GM21423 (cell line): ENCODE results near the gene PAWR.
"Not testable (repeated sequence)": the region's sequence is repeated elsewhere in the genome, so short reads cannot be mapped to it uniquely, and the experiment has no call there.

Source experiments
- ATAC-seq: cut with Tn5 transposase; IDR thresholded peaks from one replicate; pipeline ENCODE4 v1.9.1; 2021; ENCODE audit warnings: mild to moderate bottlenecking, moderate library complexity; ENCODE audit not compliant: unreplicated experiment

The PAWR gene

DNA sequence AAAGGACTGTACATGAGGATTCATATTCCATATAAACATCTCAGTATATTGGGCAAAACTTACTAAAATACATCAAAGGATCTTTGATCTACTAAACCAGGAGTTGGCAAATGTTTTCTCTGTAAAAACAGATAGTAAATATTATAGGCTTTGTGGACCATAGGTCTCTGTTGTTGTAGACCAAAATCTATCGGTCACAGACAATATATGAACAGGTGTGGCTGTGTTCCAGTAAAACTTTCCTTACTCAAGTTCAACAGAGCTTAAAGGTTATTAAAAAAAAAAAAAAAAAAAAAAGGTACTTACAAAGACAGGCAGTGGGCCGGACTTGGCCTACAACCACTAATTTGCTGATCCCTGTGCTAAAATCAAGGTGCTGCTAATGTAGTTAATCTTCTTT lies 40.3 kb downstream of the PAWR start:
- ATAC-seq = no peak

DNA sequence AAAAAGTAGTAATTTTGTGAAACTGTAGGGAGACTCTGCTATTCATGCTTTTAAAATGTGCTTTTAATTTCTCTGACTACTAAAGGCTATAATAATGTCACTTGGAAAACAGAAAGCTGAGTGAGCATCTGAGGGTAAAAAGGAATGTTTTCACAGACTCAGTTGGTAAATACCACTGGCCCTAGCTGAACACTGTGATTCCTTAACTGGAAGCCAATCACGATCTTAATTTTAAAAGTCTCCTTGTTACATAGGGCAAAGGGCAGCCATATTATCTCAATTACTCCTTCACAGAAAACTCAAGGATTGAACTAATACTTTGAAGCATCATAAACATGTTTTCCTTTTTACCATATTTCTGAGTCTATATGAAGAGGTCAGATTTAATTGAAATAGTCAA lies 41.9 kb downstream of the PAWR start:
- no peak for ATAC-seq

DNA sequence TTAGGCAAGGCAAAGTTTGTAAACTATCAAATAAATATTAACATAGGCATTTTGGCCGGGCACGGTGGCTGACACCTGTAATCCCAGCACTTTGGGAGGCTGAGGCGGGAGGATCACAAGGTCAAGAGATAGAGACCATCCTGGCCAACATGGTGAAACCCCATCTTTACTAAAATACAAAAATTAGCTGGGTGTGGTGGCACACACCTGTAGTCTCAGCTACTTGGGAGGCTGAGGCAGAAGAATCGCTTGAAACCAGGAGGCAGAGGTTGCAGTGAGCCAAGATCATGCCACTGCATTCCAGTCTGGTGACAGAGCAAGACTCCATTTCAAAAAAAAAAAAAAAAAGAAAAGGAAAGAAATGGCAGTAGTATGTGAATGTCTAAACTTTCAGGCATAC lies 43.9 kb downstream of the PAWR start:
- ATAC-seq = not testable (repeated sequence)

DNA sequence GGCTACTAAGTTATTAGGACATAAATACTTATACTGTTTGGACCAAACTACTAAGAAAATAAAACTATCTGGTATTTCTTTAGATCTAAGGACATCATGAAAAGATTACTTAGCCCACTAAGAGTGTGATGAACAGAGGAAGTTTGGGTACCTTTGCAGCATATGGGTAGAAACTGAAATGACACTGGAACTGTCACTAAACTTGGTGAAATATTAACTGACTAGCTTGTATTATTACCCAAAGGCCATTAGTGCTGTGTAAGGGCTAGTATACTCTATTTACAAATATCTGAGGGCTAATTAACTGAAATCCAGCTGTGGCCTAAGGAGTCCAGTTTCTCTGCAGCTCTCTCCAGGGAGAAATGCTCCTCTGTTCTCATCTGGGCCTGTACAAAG lies 45.5 kb downstream of the PAWR start:
- ATAC-seq = peak; percentile 100

DNA sequence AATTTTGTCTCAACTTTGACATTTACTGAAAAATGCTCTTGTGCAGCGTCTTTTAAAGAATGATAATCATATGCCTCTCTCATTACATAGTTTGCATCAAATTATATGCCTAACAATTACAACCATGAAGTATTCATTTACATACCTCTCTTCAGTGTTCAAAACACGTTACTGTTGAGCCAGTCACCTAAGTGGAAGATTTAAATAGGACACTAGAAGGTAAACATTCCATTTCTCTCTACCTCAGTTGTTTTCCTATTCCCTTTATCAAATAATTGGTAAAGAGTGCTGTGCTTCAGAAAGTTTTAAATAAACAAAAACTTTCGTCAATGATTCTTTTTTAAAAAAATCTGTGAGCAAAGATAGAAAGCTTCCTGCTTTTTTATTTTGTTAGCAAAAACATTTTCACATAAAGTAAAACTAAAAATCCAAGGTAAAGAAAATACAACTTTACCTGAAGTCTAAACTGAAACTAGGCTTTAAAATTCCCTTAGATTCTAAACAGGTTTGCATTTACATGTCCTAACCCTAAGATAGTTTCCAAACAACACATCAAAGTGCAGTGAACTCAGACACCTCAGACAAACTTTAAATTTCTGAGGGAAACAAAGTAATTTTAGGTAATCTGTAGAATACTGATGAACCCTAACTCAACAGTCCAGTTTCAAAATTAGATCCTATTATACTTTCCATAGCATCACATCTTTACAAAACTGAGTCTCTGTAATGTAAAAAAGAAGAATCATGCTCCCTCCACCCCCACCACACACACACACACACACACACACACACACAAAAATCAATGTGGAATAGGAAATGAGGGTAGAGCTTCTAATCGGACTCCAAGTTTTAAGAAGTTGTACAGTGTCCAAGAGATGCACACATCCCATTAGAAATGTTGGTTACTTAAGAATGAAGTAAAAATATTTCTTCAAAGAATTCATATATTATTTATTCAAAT lies 46.2 kb downstream of the PAWR start:
- ATAC-seq = peak; percentile 24

DNA sequence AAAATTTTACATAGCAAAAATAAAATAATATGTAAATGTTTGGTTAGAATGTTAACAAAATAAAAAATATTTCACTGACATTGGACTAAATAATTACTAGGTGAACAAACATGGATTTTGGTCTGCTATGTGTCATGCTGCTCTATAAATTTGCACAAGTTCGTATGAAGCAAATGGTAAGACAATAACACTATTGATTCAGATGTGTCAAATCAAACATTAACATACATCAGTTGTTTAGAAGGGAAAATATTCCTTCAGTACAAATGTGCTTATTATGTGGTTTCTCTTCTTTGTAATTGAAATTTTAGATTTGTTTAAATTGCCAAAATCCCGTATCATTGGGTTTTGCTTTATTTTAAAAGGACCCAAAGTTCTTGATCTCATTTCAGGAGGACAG lies 46.9 kb downstream of the PAWR start:
- ATAC-seq = no peak

DNA sequence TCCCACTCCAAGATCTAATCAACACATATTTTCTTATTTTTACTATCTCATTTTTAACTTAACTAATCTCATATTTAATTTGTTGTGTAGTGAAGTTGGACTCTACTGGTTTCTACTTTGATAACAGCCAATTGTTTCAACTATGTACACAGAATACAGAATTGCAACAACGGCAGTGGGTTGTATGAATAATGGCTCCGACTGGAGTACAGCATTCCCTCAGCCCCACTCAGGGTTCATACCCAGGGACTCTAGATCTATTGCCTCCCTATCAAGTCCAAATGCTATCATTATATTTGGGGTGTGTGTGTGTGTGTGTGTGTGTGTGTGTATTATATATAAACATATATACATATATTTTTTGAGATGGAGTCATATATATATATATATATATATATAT lies 52.3 kb downstream of the PAWR start:
- no peak for ATAC-seq

DNA sequence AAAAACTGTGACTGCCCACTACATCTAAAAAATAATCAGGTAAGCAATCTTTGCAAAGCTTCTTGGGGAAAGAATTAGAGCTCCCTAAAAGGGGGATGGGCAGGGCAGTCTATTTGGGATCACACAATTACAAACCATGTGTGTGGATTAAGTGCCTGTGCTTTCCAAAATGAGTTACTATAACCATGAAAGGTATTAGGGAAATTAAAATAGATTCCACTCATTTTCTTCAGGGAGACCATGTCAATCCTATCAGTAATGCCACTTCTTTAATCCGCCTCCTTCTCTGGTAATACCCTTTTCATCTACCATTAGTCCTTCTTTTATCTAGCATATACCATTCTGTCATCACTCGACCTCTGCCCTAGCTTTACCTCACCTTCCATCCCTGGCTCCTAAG lies 53.7 kb downstream of the PAWR start:
- ATAC-seq = no peak

DNA sequence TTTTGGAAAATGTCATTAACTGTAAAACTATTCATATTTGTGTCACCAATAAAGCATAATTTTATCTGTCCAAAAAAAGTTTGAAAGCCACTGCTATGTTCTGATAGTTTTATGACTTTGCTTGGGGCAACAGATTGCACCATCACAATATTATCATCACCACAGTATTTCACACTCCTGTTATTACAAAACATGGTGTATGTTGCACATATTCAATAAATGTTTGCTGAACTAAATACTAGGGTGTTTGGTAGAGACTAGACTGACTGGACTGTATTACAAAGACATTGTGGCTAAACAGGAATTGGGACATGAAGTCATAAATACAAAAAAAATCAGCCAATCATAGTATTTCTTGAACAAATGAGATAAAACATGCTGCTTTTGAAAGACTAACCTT lies 55.1 kb downstream of the PAWR start:
- ATAC-seq = no peak

DNA sequence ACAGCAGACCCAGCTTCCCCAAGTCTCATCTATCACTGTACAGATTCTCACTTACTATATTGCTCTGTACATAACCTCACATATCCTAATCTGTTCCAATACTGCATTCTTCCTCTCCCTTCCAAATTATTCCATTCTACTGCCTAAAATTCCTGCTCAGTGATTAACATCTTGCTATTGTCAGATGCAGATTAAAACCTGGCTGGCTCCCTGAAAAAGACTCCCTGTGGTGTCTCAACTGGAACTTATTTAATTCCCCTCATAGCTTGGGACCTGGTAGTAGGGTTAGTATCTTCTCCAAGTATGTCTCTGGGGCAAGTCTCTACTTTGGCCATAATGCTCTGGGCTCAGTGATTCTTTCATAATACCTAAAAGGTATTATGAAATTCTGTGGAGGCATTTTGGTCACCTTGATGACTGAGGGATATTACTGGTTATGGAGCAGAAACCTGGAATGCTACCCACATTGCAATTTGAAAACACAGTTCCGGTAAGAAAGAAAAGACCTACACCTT lies 55.8 kb downstream of the PAWR start:
- no peak for ATAC-seq

DNA sequence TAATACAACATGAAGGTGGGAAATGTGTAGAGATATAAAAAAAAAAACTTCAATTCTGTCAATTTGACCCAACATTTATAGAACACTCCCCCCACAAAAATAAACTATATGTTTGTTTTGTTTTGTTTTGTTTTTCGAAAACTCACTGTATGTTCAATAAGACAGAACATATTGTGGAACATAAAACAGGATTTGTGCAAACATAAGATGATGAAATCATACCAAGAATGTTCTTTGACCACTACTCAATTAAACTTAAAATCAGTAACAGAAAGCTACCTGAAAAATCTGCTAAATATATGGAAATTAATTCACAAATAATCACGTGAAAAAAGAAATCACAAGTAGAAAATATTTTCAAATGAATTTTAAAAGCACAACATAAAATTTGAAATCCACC lies 61.2 kb downstream of the PAWR start:
- no peak for ATAC-seq

DNA sequence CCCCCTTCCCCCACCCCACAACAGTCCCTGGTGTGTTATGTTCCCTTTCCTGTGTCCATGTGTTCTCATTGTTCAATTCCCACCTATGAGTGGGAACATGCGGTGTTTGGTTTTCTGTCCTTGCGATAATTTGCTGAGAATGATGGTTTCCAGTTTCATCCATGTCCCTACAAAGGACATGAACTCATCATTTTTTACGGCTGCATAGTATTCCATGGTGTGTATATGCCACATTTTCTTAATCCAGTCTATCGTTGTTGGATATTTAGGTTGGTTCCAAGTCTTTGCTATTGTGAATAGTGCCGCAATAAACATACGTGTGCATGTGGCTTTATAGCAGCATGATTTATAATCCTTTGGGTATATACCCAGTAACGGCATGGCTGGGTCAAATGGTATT lies 64.0 kb downstream of the PAWR start:
- ATAC-seq = not testable (repeated sequence)

DNA sequence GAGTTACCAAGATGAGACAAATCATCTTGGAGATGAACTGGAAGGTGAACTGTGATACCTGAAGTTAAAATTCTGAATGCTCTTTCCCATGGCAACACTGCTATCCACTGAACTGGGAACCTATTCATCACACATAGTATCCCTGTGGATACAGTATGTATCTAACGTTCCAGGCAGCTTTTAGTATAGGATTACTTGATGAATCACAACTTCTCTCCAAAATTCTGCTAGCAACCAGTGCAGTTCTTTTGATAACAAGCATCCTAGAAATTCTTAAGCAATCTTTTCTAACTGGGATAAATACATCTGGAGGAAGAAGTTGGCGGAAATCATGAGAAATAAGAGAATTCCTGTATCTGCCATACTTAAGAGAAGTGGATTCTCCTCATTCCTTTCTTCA lies 66.4 kb downstream of the PAWR start:
- ATAC-seq = no peak

DNA sequence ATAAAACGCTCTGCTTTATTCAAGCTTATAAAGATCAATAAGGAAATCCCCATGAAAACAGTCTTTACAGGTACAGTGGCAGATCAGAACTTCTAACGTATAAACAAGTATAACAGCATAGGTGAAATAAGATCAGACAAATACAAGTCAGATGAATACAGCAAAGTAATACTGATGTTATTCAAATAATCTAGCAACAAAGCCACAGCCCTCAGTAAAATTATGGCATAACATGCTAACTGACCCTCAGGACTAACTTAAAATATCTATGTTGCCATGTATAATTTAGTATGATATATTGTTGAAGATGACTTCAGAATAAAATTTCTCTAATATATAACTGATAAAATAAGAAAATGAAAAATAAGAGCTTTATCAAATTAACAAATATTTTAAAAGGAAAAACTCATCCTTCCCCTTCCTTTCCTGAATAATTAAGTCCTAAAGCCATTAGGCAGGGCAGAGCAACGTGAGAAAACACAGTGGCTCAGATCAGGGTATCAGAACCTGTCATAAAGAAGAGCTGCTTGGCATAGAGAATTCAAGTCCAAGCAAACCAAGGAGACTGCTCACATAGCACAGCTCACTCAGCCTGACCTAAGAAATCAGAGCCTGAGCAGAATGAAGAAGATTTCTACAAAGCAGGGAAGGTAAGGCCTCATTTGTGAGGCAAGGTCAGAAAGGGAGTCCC lies 70.7 kb downstream of the PAWR start:
- ATAC-seq = no peak

DNA sequence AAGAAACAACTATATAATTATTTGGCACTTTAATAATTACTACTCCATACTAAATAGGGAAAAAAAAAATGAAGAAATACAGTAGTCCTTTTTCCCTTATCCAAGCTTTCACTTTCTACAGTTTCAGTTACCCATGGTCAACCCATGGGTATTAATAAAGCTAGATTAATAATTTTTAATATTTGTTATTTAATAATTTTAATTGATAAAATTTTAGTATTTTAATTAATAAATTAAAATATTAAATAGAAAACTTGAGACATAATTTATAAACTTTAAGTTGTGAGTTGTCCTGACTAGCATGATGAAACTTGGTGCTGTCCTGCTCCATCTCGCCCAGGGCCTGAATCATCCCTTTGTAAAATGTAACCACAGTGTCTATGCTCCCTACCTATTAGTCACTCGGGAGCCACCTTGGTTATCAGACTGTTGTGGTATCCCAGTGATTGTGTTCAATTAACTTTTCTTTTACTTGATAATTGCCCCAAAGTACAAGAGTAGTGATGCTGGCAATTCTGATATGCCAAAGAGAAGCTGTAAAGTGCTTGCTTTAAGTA lies 71.8 kb downstream of the PAWR start:
- no peak for ATAC-seq

DNA sequence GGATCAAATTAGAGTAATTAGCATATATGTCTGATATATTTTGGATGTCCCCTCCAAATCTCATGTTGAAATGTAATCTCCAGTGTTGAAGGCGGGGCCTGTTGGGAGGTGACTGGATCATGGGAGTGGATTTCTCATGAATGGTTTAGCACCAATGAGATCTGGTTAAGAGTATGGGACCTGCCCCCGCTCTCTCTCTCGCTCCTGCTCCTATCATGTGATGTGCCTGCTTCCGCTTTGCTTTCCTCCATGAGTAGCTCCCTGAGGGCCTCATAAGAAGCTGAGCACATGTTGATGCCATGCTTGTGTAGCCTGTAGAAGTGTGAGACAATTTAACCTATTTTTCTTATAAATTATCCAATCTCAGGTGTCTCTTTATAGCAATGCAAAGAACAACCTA lies 73.1 kb downstream of the PAWR start:
- ATAC-seq = no peak

DNA sequence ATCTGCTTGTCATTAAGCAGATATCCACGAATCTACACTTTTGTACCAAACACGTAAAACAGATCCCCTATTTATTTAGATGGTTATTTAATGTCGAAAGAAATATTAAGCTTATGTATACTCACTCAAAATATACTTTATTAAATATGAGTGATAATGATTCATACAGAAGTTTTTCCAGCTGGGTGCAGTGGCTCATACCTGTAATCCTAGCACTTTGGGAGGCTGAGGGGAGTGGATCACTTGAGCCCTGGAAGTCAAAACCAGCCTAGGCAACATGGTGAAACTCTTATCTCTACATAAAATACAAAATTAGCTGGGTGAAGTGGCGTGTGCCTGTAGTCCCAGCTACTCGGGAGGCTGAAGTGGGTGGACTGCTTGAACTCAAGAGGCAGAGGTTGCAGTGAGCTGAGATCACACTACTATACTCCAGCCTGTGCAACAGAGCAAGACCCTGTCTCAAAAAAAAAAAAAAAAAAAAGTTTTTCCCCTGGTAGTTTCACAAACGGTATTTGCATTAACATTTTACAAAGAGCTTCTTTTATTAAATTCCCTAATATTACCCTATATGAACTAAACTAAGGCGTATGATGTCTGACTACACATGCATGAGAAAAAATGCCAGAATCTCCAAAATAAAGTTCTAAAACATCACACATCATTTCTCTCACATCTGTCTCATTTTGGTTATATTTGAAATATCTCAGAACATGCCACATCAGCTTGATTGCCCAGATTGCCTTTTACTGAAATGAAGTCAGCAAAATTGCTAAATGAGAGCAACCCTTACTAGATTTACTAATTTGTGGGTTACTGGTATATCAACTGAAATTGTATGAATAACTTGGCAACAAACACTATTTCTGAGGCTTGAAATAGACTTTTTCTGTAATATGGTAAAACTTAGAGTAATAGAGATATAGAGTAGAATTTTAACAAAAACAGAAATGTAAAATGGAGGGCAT lies 74.9 kb downstream of the PAWR start:
- peak; percentile 42 for ATAC-seq

DNA sequence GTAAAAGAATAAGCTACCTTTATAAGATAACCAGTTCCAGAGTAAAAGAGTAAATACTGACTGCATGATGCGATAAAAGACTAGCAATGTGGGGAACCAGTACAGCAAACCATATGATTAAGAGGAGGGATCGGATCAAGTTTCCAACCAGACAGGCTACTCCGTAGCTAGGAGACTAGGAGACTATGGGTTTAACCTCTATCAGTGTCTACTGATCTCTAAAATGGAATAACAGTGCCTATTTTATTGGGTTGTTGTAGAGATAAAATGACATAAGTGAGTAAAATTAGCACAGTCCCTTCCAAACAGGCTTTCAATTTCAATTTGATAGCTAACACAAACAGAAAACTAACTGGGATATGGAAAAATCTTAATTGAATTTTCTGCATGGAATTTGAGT lies 76.0 kb downstream of the PAWR start:
- no peak for ATAC-seq

DNA sequence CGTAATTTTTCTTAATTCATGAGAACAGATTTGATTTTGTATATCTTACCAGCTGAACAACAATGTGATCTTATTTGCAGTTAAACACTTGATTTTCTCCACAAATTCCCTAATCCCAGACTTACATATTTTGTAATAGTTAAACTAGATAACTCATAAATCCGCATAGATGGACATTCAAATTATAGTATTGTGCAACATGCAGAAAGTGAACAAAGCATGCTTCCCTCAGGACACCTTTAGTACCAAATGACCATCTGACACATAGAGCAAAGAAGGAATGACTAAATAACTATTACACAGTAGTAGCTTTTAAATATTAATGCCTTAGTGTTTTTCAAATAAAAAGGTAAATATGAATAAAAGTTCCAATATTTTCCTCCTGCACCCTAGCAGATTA lies 88.9 kb downstream of the PAWR start:
- no peak for ATAC-seq

DNA sequence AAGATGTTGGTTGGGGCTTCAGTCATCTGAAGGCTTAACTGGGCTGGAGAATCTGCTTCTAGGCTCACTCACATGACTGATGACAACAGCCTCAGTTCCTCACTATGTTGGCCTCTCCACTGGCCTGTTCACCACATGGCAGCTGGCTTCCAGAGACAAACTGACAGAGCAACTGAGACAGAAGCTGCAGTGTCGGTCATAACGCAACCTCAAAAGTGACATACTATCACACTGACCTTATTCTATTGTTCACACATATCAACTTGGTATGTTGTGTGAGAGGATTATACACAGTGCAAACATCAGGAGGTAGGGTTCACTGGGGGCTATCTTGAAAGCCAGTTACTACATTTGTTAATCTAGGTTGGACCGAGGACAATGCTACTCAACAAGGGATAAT lies 92.9 kb downstream of the PAWR start:
- ATAC-seq = no peak
